Activated naive CD4-positive, alpha-beta T cell treated with anti-CD3 and anti-CD28 coated beads, Interleukin-2, amount 50 U/mL, for 24 hours (primary cell): ENCODE results near the gene TESK1.
"Not testable (repeated sequence)": the region's sequence is repeated elsewhere in the genome, so short reads cannot be mapped to it uniquely, and the experiment has no call there.

ENCODE experiments used
- H3K27ac Mint-ChIP-seq: one replicate; pipeline ENCODE4 v1.8.0; 2021; ENCODE audit warnings: mild to moderate bottlenecking, mixed read lengths
- H3K27me3 Mint-ChIP-seq: one replicate; pipeline ENCODE4 v1.8.0; 2021; ENCODE audit warnings: mixed read lengths
- H3K36me3 Mint-ChIP-seq: one replicate; pipeline ENCODE4 v1.8.0; 2021; ENCODE audit warnings: mixed read lengths
- H3K4me1 Mint-ChIP-seq: one replicate; pipeline ENCODE4 v1.8.0; 2021; ENCODE audit warnings: mixed read lengths
- H3K4me3 Mint-ChIP-seq: one replicate; pipeline ENCODE4 v1.8.0; 2021; ENCODE audit warnings: mild to moderate bottlenecking, mixed read lengths
- H3K9me3 Mint-ChIP-seq: one replicate; pipeline ENCODE4 v1.8.0; 2021; ENCODE audit warnings: mixed read lengths

Gene TESK1

DNA sequence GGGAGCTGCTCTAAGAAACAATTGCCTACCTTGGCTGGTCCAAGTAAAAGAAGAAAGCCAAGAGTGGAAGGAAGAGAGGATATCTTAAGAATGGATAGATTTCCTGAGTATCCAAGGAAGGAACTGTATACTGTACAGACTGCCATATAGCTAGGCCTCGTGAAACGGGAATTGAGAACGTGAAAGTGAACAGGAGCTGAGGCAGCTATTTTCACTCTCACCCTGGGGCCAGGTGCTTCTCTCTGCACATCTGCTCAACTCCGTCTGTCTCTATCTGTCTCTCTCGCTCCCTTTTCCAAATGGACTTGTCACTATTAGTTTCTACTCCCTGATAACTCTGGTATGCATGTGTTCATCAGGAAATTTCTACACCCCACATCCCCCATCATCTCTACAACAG is 35.9 kb upstream of the TESK1 start:
- Mint-ChIP-seq H3K4me3 (no peak overlapping the region), H3K27me3 (no peaks in the 10 kb centered on the region), H3K4me1 (peaks cover 15% of the 10 kb centered on the region), H3K27ac (no peak overlapping the region), H3K9me3 (no peaks in the 10 kb centered on the region), H3K36me3 (no peaks in the 10 kb centered on the region)

DNA sequence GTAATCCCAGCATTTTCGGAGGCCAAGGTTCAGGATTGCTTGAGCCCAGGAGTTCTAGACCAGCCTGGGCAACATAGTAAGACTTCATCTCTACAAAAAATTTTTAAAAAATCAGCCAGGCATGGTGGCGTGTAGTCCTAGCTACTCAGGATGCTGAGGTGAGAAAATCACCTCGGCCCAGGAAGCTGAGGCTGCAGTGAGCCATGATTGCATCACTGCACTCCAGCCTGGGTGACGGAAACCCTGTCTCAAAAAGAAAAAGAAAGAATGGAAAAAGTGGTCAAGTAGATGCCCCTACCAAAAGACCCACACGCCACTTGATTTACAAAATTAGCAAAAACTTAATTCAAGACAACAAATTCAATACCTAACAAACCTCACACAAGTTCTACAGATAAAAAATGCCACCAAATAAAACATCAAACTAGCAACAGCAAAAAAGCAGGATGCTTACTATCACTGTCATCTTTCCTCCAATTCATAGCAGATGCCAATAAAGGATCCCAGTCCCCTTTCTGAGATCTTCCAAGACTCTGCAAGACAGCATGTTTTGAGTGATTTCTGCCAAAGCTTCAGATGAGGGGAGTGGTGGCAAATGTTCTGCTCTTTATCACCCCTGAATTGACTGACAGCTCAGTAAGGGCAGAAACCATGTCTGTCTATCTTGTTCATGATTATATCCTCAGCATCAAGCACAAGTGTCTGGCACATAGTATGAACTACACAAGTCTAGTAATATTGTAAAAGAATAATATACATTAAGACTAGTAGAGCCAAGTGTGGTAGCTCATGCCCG is 34.2 kb upstream of the TESK1 start:
- Mint-ChIP-seq H3K27ac (peak overlapping the region; percentile 47), H3K4me3 (peak overlapping the region; percentile 27), H3K36me3 (no peaks in the 10 kb centered on the region), H3K4me1 (peaks cover 15% of the 10 kb centered on the region), H3K27me3 (no peaks in the 10 kb centered on the region), H3K9me3 (no peaks in the 10 kb centered on the region)

DNA sequence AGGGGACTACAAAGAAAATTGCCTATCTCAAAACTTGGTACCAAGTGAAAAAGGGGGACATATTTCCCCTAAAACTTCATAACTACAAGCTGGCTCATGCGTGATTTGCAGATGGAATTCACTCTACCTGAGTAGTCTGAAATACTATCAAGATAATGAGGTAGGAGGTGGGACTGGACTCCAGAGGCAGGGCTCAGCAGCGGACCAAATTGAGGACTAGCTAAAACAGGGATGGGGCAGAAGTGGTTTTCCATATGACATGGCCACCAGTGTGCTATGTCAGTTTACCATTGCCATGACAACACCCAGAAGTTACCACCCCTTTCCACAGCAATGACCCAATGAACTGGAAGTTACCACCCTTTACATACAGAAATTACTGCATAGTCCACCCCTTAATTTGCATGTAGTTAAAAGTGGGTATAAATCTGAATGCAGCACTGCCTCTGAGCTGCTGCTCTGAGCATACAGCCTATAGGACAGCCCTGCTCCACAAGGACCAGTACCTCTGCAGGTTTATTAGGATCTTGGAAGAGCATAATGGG is 30.4 kb upstream of the TESK1 start:
- Mint-ChIP-seq H3K27ac (no peak overlapping the region), H3K4me3 (no peak overlapping the region), H3K36me3 (peaks cover 5% of the 10 kb centered on the region), H3K4me1 (peaks cover 17% of the 10 kb centered on the region), H3K9me3 (peaks cover 4% of the 10 kb centered on the region), H3K27me3 (no peaks in the 10 kb centered on the region)

DNA sequence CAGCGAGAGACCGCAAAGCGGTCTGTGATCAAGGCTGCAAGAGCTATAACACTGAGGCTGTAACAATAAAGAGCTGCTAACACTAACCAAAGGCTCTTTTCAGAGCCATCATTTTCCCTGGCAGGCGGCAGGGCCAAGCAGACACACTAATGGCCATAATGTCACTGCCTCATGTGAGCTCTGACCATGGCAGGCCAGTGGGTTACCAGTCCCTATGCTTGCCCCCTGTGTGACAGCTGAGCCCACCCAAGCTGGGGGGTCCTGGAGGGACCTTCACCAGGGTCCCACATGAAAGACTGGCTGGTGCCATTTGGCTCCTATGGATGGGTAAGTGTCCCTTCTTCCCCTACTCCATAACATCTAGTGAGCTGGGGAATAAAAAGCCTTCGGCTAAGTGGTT is 29.6 kb upstream of the TESK1 start:
- H3K36me3 Mint-ChIP-seq = peaks cover 8% of the 10 kb centered on the region
- H3K27ac Mint-ChIP-seq = no peak overlapping the region
- H3K27me3 Mint-ChIP-seq = no peaks in the 10 kb centered on the region
- no peak overlapping the region for H3K4me3 Mint-ChIP-seq
- H3K9me3 Mint-ChIP-seq = peaks cover 9% of the 10 kb centered on the region
- peaks cover 15% of the 10 kb centered on the region for H3K4me1 Mint-ChIP-seq

DNA sequence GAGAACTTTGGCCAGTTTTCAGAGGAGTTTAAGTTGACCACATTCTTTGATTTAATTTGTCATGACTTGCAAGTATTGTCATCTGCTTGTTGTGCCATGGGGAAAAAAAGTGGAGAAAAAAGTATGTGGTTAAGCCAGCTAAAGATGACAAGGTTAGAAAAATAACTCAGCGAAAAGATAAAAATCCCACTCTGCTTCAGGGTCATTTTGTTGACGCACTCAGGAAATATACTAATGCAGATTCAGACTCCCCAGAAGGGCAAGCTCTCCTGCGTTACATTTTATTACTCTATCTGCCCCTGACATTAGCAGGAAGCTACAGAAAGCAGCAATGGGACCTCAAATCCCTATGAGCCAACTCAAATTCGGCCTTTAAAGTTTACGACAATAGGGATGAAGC is 27.6 kb upstream of the TESK1 start:
- peaks cover 18% of the 10 kb centered on the region for H3K36me3 Mint-ChIP-seq
- H3K27ac Mint-ChIP-seq = no peak overlapping the region
- H3K27me3 Mint-ChIP-seq = no peaks in the 10 kb centered on the region
- H3K4me3 Mint-ChIP-seq = no peak overlapping the region
- peaks cover 9% of the 10 kb centered on the region for H3K9me3 Mint-ChIP-seq
- peaks cover 8% of the 10 kb centered on the region for H3K4me1 Mint-ChIP-seq

DNA sequence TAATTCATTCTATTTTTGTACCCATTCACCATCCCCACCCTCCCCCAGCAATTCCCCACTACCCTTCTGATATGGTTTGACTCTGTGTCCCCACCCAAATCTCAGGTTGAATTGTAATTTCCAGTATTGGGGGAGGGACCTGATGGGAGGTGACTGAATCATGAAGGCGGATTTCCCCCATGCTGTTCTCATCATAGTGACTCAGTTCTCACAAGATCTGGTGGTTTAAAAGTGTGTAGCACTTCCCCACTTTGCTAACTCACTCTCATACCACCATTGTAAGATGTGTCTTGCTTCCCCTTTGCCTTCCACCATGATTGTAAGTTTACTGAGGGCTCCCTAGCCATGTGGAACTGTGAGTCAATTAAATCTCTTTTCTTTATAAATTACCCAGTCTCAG is 25.9 kb upstream of the TESK1 start:
- H3K4me3 Mint-ChIP-seq = peak overlapping the region; percentile 53
- H3K27ac Mint-ChIP-seq = peak overlapping the region; percentile 77
- H3K4me1 Mint-ChIP-seq = peaks cover 8% of the 10 kb centered on the region
- peaks cover 9% of the 10 kb centered on the region for H3K9me3 Mint-ChIP-seq
- H3K36me3 Mint-ChIP-seq = peaks cover 18% of the 10 kb centered on the region
- H3K27me3 Mint-ChIP-seq = no peaks in the 10 kb centered on the region

DNA sequence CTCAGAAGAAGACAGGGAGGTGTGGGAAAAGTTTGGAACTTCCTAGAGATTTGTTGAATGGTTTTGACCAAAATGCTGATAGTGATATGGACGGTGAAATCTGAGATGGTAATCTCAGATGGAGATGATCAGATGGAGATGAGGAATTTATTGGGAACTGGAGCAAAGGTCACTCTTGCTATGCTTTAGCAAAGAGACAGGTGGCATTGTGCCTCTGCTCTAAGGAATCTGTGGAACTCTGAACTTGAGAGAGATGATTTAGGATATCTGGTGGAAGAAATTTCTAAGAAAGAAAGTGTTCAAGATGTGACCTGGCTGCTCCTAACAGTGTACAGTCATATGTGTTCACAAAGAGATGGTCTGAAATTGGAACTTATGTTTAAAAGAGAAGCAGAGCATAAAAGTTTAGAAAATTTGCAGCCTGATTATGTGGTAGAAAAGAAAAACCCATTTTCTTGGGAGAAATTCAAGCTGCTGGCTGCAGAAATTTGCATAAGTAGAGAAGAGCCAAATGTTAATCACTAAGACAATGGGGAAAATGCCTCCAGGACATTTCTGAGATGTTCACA is 25.3 kb upstream of the TESK1 start:
- H3K4me3 Mint-ChIP-seq = peak overlapping the region; percentile 53
- H3K9me3 Mint-ChIP-seq, H3K4me1 Mint-ChIP-seq, H3K27me3 Mint-ChIP-seq: not testable (repeated sequence)
- peak overlapping the region; percentile 77 for H3K27ac Mint-ChIP-seq
- peaks cover 18% of the 10 kb centered on the region for H3K36me3 Mint-ChIP-seq

DNA sequence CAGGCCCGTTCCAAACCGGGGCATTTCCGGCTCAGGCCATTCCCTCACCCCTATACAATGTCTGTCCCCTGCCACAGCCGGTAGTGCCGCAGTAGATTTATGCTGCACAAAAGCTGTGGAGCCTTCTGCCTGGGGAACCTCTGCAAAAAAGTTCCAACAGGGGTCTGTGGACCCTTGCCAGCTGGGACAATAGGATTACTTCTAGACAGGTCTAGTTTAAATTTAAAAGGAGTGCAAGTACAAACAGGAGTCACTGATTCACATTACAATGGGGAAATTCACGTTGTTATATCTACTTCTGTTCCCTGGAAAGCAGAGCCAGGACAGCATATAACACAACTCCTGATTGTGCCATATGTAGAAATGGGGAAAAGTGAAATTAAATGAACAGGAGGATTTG is 21.5 kb upstream of the TESK1 start:
- H3K36me3 Mint-ChIP-seq = peaks cover 26% of the 10 kb centered on the region
- H3K4me3 Mint-ChIP-seq, H3K27ac Mint-ChIP-seq, H3K27me3 Mint-ChIP-seq, H3K4me1 Mint-ChIP-seq: not testable (repeated sequence)
- H3K9me3 Mint-ChIP-seq = peaks cover 14% of the 10 kb centered on the region

DNA sequence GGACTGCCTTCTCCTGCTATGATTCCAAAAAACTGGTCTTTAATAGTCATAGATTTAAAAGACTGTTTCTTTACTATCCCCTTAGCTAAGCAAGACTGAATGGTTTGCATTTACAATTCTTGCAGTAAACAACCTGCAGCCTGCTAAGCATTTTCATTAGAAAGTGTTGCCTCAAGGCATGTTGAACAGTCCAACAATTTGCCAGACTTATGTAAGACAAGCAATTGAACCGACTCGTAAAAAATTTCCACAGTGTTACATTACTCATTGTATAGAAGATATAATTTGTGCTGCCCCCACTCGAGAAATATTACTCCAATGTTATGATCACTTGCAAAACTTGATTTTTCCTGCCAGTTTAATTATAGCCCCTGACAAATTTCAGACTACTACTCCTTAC is 20.4 kb upstream of the TESK1 start:
- not testable (repeated sequence) for H3K4me1 Mint-ChIP-seq, H3K4me3 Mint-ChIP-seq, H3K27me3 Mint-ChIP-seq, H3K27ac Mint-ChIP-seq, H3K9me3 Mint-ChIP-seq
- peaks cover 24% of the 10 kb centered on the region for H3K36me3 Mint-ChIP-seq

DNA sequence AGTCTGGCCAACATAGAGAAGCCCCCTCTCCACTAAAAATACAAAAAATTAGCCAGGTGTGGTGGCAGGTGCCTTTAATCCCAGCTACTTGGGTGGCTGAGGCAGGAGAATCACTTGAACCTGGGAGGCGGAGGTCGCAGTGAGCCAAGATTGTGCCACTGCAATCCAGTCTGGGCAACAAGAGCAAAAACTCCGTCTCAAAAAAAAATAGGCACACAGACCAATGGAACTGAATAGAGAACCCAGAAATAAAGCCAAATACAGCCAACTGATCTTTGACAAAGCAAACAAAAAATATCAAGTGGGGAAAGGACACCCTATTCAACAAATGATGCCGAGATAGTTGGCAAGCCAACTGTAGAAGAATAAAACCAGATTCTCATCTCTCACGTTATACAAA is 16.6 kb upstream of the TESK1 start:
- H3K4me3 Mint-ChIP-seq, H3K27ac Mint-ChIP-seq, H3K4me1 Mint-ChIP-seq, H3K27me3 Mint-ChIP-seq: not testable (repeated sequence)
- peaks cover 23% of the 10 kb centered on the region for H3K36me3 Mint-ChIP-seq
- peaks cover 11% of the 10 kb centered on the region for H3K9me3 Mint-ChIP-seq

DNA sequence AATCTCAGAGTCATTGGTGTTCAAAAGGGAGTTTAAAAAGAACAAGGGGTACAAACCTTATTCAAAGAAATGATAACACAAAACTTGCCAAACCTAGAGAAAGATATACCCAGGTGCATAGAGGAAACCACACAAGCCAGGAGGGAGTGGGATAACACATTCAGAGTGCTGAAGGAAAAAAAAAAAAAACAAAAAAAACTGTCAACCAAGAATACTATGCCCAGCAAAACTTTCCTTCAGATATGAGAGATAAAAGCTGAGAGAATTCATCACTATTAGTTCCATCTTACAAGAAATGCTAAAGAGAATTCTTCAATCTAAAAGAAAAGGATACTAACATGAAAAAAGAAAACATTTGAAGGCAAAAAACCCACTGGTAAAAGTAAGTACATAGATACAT is 11.5 kb upstream of the TESK1 start:
- H3K27ac Mint-ChIP-seq = no peak overlapping the region
- H3K9me3 Mint-ChIP-seq = peaks cover 7% of the 10 kb centered on the region
- no peak overlapping the region for H3K4me3 Mint-ChIP-seq
- H3K36me3 Mint-ChIP-seq = peaks cover 26% of the 10 kb centered on the region
- no peaks in the 10 kb centered on the region for H3K27me3 Mint-ChIP-seq
- H3K4me1 Mint-ChIP-seq = no peaks in the 10 kb centered on the region

DNA sequence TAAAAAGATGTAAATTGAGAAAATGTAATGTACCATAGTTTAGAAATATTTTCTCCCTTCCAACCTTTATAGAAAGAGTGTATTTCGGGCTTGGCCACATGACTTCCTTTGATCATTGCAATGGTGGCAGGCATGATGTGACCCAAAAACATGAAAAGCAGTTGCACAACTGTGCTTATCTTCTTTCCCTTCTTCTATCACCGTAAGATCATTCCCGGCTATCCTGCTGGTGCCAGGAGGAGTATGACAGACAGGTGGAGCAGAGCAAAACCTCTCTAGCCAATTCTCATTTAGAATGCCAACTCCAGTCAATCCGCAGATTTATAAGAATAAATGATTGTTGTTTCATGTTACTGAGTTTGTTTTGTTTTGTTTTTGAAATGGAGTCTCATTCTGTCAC is 10.6 kb upstream of the TESK1 start:
- H3K4me3 Mint-ChIP-seq = no peak overlapping the region
- H3K27ac Mint-ChIP-seq = no peak overlapping the region
- H3K36me3 Mint-ChIP-seq = peaks cover 23% of the 10 kb centered on the region
- no peaks in the 10 kb centered on the region for H3K4me1 Mint-ChIP-seq
- no peaks in the 10 kb centered on the region for H3K27me3 Mint-ChIP-seq
- peaks cover 7% of the 10 kb centered on the region for H3K9me3 Mint-ChIP-seq

DNA sequence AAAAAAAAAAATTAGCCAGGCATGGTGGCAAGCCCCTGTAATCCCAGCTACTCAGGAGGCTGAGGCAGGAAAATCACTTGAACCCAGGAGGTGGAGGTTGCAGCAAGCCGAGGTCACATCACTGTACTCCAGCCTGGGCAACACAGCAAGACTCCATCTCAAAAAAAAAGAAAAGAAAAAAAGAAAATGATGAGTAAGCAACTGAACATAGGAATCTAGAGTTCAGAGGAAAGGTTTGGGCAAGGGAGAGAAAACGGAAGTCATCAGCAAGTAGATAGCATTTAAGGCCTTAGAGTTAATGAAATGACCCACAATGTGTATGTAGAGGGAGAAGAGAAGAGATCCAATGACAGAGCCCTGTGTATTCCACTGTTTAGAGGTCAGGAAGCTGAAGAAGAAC is 8.2 kb upstream of the TESK1 start:
- H3K9me3 Mint-ChIP-seq, H3K27me3 Mint-ChIP-seq, H3K27ac Mint-ChIP-seq, H3K4me1 Mint-ChIP-seq, H3K4me3 Mint-ChIP-seq: not testable (repeated sequence)
- peaks cover 19% of the 10 kb centered on the region for H3K36me3 Mint-ChIP-seq

DNA sequence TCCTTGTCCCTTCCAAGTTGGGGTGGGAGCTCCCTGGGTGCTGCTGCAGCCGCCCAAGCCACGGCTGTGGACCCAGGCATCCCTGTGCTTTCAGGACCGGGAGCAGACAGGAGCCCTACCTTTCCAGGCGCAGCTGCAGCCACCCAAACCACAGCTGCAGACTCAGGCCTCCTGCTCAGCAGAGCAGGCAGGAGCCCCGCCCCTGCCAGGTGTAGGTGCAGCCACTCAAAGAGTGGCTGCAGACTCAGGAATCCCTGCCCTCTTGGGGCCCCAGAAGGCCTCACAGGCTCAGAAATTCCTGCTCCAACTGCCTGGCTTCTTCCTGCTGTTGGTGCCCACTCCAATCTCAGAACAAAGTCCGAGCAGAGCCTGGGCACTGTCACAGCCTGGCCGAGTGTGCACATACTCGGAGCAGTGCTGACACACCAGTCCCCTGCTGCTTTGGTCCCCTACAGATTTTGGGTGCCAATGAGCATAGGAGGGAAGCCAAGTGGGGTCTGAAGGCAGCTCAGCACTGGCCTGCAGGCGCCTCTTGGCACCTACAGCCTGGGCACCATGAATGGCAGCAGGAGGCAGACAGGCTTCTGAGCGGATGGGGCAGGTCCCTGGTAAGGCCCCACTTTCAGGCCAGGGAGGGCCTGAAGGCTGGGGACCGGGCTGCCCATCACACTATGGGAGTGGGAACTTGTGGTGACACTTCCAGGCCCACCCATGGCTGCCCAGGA is 6.0 kb upstream of the TESK1 start:
- Mint-ChIP-seq H3K4me1 (peaks cover 15% of the 10 kb centered on the region), H3K27ac (no peak overlapping the region), H3K4me3 (no peak overlapping the region), H3K36me3 (peaks cover 7% of the 10 kb centered on the region), H3K27me3 (no peaks in the 10 kb centered on the region), H3K9me3 (no peaks in the 10 kb centered on the region)

DNA sequence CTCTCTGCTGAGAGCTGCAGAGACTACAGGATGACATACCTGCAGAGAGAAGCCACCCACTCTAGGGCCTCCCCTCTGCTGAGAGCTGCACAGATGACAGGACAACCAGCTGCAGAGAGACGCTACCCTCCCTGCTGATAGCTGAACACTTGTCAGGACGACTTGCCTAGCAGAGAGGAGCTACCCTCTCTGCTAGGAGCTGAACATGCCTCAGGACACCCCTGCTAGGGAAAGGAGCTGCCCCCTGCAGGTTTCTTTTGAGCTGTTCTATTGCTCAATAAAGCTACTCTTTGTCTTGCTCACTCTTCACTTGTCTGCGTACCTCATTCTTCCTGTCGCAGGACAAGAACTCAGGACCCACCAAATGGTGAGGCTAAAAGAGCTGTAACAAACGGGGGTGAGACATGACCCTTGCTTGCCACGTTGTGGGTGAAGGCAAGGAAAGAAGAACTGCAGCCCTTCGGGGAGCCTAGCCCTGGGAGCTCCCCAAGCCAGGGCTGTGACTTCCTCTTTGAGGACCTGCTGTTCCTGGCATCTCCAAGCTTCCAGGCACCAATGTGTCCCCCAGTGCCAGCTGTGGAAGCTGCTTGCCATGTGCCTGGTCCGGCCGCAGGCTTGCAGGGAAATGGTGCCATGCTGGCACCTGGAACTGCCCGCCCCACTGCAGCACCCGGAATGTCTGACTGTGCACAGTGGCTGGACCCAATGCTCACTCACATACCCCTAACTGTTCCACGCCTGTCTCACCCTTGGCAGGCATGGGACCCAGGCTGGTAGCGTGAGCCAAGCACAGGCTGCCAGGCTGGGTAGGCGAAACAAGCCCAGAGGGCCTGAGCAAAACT is 5.1 kb upstream of the TESK1 start:
- no peaks in the 10 kb centered on the region for H3K9me3 Mint-ChIP-seq
- no peak overlapping the region for H3K4me3 Mint-ChIP-seq
- H3K27me3 Mint-ChIP-seq = no peaks in the 10 kb centered on the region
- no peak overlapping the region for H3K27ac Mint-ChIP-seq
- H3K36me3 Mint-ChIP-seq = peaks cover 4% of the 10 kb centered on the region
- H3K4me1 Mint-ChIP-seq = peaks cover 20% of the 10 kb centered on the region
